GM19035 (cell line): ENCODE data around the gene WWC1.
"Not testable (repeated sequence)": the region's sequence is repeated elsewhere in the genome, so short reads cannot be mapped to it uniquely, and the experiment has no call there.

ENCODE experiments used
- ATAC-seq: cut with Tn5 transposase; IDR thresholded peaks from one replicate; pipeline ENCODE4 v1.9.1; 2021; ENCODE audit not compliant: unreplicated experiment

Gene WWC1

DNA sequence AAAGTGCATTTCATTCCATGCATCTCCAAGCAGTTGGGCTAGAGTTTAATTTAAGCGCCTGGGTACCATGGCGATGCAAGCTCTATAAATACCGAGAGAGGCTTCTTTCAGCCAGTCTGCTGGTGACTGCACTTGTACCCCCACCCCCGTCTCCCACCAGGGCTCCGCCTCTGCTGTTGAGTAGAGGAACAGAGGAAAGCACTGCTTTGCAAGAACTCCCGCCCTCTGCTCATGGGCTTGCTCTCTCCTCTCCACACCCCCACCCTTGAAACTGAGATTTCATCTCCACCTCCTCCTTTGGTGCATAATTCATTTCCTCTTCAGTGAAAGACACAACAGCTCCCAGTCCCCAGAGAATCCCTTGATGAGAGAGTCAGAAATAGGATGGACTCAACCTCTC is 5.1 kb upstream of the WWC1 start:
- no peak for ATAC-seq

DNA sequence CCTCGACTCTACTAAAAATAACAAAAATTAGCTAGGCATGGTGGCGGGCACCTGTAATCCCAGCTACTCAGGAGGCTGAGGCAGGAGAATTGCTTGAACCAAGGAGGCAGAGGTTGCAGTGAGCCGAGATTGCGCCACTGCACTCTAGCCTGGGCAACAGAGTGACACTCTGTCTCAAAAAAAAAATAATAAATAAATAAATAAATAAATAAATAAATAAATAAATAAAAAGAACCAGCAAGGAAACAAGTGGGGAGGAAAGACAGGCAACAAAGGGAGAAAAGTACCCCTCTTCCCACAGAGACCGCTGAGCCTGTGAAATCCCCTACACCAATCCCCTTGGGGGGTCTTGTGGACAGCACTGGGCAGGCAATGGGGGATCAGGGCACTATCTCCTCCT is 4.6 kb upstream of the WWC1 start:
- ATAC-seq, result not testable (repeated sequence)

DNA sequence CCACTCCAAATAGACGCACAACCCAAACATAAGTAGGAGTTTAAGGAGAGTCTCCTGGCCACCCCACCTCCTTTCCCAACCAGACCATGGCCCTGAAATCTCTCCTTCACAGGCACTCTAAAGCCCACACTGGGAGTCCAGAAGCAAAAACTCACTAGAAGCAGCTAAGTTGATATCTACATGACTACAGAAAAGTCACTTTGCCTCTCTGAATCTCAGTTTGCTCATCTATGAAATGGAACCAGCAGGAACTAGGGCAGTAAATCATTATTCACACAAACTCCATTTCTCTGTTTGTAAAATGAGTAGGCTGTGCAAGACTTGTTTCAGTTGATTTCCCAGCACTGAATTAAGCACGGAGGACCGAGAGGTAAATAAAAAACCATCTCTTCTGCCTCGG is 4.1 kb upstream of the WWC1 start:
- no peak for ATAC-seq

GRCh38 chr5:168288349-168289245 is 2.8 kb upstream of the WWC1 start:
- ATAC-seq, result no peak

DNA sequence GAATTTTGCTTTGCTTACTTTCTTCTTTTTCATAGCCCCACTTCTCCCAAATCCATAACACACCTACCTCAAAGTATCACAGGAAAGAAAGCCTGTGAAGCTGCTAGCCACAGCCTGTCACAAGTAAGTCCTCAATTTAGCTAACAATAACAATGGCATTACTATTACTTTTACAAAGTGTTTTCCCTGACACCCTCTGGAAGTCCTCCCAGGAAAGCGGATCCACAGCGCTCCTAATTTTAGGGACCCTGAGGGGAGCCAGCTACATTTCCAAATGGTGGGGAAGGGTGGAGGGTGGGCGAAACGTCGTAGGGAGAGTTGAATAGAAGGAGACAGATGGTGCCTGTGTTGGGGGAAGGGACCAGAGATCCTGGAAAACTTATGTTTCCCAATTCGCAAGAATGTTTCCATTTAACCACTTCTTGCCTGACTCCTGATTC is 523 bp upstream of the WWC1 start:
- no peak for ATAC-seq

DNA sequence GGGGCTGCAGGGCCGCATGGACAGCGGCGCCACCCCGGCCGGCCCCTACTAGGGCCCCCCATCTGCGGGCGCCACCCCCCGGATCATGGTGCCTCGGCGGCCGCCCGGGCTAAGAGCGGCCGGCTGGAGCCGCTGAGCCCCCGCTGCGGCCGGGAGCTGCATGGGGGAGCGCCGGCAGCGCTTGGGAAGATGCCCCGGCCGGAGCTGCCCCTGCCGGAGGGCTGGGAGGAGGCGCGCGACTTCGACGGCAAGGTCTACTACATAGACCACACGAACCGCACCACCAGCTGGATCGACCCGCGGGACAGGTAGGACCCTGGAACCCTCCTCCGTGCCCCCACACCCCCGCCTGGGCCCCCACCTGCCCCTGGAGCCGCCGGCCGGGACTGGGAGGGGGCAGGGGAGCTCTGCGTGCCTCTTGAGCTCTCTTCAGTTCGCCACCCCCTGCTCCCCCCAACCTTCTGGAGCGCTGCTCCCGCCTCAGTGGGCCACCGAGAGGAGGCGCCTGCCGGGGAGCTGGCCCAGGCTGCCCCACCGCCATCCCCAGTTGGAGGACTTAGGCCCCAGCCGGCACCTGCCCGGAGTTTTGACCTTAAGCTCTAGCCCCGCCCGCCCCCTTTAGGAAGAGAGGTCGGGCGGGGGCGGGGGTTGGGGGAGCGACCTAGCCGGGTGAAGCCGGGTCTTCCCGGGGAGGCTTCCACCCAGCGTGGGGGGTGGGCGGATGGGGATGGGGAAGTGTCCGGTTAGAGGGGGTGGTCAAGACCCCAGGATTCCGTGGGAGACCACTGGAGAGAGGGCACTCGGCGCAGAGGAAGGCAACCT is 730 bp downstream of the WWC1 start:
- ATAC-seq, result no peak

DNA sequence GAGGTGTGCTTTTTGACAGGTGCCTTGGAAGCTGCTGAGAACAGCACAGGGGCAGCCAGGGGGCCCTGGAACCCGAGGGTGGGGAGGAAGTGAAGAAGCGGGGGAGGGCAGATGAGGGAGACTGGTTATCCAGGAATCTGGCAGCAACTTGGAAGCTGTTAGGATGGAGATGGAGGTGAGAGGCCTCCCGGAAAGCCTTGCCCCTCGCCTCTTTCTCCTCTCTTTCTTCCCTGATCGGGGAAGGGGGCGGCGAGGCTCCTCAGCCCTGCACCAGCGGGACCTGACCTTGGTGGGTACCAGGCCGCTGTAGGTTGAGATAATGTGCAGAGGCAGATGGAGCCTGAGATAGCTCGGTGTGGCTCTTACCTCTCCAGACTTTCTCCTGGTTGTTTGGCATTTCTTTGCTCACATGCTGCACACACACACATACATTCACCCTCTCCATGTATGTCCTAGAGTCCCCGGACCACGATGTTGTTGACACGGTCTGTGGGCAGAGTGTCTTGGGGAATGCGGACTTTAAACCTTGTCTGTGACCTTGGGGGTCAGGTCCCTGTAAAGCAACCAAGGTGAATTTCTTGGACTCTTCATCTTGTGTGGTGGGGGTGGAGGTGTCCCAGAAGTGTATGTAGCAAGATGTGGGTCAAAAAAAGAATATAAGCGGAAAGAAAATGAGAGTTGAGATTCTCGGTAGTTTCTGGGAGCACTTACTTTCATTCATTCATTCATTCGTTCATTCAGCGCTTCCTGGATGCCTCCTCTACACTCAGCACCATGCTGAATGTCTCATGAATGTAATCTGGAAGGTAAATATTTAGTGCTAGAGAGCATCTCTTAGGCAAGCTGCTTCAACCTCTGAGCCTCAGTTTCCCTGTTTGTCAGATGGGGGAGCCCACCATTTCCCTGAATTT is 1.6 kb downstream of the WWC1 start:
- ATAC-seq, result no peak

GRCh38 chr5:168295574-168296201 is 4.2 kb downstream of the WWC1 start:
- ATAC-seq, result no peak

DNA sequence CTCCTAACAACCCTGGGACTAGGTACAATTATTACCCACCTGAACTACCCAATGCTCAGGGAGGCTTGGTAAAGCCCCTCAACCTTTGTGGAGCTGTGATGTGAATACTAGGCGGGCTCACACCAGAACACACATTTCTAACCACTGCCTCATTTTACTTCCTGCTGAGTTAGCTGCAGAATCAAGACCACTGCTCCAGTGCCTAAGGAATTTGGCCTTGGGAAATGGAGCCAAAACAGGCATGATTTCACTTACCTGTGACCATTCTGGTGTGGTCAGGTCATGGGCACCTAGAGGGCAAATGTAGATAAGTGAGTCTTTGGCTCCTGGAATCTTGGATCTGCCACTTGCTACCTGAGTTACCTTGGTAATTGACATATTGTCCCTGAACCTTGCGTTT is 5.2 kb downstream of the WWC1 start:
- ATAC-seq, result no peak

GRCh38 chr5:168298949-168299348 is 7.5 kb downstream of the WWC1 start:
- ATAC-seq, result no peak

DNA sequence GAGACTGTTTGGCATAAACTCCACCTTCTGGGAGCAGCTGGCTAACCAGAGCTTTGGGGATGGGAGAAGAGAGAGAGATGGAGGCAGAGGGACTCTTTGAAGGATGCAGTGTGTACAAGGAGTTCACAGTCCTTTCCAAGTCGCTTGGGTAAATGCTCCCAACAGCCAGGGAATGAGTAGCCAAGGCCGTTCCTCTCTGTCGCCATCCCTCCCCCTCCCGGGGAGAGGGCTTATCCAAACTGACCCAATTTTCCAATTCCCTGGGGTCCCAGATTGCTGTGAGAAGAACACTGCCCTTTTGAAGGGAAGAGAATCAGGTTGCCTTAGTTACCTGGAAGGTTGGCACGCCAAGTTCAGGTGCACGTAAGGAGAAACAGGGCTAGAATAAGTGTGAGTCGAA is 7.9 kb downstream of the WWC1 start:
- ATAC-seq, result no peak

DNA sequence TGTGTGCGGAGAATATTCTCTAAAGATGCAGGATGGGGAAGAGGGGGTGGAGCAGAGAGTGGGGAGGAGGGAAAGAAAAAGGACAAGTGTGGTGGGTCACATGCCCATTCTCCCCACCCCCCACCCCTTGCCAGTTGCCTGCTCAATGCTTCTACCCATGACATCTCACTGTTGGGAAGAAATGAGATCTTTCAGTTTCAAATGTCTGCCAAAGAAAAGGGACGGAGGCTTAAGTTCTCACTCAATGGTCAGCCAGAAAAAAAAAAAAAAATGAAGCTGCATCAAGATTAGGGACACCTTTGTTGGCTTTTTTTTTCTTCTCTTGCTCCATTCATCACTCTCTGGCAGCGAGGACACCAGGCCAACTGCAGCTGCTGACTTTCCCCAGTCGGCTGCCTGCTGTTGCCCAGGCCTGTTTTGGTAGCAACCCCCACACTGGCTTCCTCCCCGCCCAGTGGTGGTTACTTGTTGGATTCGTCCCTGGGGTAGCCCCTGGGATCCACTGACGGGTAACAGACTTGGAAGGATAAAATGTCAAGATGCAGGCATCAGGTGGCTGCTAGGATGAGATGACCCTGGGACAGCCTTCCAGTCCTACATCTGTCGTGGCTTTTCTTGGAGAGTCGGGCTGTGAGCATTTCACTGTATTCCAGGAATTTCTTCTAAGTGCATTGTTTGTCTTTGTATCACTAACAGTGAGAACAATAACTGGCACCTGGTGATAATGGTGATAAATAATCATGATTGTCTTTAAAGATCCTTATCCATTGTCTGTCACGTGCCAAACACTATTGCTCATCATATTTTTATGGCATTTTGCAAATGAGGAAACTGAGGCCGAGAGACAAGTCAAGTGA is 9.1 kb downstream of the WWC1 start:
- no peak for ATAC-seq

GRCh38 chr5:168301593-168302390 is 10.3 kb downstream of the WWC1 start:
- no peak for ATAC-seq

DNA sequence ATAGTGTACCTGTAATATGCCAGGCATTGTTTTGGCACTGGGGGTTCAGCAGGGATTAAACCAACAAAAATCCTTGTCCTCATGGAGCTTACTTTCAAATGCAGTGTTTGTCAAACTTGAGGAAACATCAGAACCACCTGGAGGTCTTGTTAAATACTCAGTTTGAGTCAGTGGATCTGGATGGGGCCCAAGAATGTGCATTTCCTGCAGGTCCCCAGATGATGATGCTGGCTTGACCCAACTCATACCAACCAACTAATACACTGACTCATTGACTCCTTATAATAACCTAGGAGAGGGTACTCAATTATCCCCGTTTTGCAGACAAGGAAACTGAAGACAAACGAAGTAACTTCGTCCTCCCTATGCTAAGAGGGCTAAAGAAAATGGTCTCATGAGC is 11.3 kb downstream of the WWC1 start:
- no peak for ATAC-seq

DNA sequence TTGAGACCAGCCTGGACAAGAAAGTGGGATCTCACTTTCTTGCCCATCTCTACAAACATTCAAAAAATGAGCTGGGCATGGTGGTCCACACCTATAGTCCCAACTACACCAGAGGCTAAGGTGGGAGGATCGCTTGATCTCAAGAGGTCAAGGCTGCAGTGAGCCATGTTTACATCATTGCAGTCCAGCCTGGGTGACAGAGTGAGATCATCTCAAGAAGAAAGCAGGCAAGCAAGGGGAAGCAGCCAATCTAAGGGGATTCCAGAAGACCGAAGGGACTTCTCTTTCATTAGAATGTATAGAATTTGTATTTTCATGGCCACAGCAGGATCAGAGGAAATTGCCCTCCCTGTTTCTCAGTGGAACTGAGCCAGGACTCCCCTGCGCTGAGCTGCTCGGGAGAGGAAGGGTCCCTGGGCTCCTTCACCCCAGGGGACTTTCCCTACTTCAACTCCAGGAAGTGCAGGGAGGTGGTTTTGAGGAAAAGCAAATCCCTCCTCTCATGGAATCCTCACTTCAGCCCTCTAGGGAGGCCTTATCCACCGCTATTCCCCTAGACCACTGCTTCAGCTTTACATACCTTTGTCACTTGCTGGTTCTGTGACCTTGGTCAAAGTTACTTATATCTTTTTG is 12.1 kb downstream of the WWC1 start:
- ATAC-seq, result no peak

GRCh38 chr5:168304349-168304748 is 12.9 kb downstream of the WWC1 start:
- ATAC-seq, result no peak

- no peak for ATAC-seq
Measured at GRCh38 chr5:168305281-168305680, 13.8 kb downstream of the WWC1 start.

GRCh38 chr5:168307022-168307421 is 15.6 kb downstream of the WWC1 start:
- ATAC-seq, result no peak
